SJSA1 (cell line): ENCODE results near the gene NUAK2. TPM values are rescaled to one million over a fixed set of nuclear protein-coding genes. Genes with fewer than 3 reads are reported as not detected.
"Not testable (repeated sequence)": the region's sequence is repeated elsewhere in the genome, so short reads cannot be mapped to it uniquely, and the experiment has no call there.

ENCODE experiments used
- DNase-seq, 2 experiments: peaks; one replicate each; pipeline ENCODE4 v3.0.0-alpha.2; 2015 to 2020; ENCODE audit warnings: low spot score in 2 of 2, low read depth in 1 of 2
- H3K27ac ChIP-seq: fragments of 250-450 bp; sonication (Bioruptor Pico); 2 replicates; pipeline ENCODE4 v1.5.1; 2020; ENCODE audit warnings: mild to moderate bottlenecking, moderate library complexity
- H3K27me3 ChIP-seq: fragments of 250-450 bp; sonication (Bioruptor Pico); replicated peaks from 2 replicates; pipeline ENCODE4 v1.5.1; 2020; ENCODE audit warnings: mild to moderate bottlenecking, moderate library complexity
- H3K36me3 ChIP-seq: fragments of 250-450 bp; sonication (Bioruptor Pico); 2 replicates; pipeline ENCODE4 v1.5.1; 2020; ENCODE audit warnings: mild to moderate bottlenecking
- H3K4me1 ChIP-seq: fragments of 250-450 bp; sonication (Bioruptor Pico); replicated peaks from 2 replicates; pipeline ENCODE4 v1.6.1; 2021; ENCODE audit warnings: mild to moderate bottlenecking
- H3K4me3 ChIP-seq: fragments of 250-450 bp; sonication (Bioruptor Pico); 2 replicates; pipeline ENCODE4 v1.5.1; 2020; ENCODE audit warnings: mild to moderate bottlenecking
- H3K9me3 ChIP-seq: fragments of 250-450 bp; sonication (Bioruptor Pico); replicated peaks from 2 replicates; pipeline ENCODE4 v1.5.1; 2020; ENCODE audit warnings: mild to moderate bottlenecking
- total RNA-seq: library from RNA; depleted of rRNA; stranded (reverse); fragments of >200 nt; shearing (Covaris generic); gene quantifications from 2 replicates; pipeline ENCODE4 v1.2.3, GENCODE V29; 2014

The NUAK2 gene
- total RNA-seq, 1 experiment from 2014 or later, result 5.8 TPM

DNA sequence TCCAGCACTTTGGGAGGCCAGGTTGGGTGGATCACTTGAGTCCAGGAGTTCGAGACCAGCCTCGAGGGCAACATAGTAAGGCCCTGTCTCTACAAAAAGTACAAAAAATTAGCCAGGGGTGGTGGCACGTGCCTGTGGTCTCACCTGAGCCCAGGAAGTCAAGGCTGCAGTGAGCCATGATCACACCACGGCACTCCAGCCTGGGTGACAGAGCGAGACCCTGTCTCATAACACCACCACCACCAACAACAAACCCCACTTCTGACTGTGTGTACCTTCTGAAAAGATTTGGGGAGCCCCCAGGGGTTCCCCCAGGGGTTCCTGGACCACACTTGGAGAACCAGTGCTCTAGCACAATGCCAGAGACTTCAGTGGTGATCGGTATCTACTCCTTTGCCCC lies 29.9 kb downstream of the NUAK2 start:
- no peak for DNase-seq
- Histone ChIP-seq H3K36me3 (no peaks in the 10 kb centered on the region), H3K27ac (no peak overlapping the region), H3K4me3 (no peak overlapping the region), H3K27me3 (no peaks in the 10 kb centered on the region), H3K9me3 (no peaks in the 10 kb centered on the region), H3K4me1 (peaks cover 62% of the 10 kb centered on the region)

- Histone ChIP-seq H3K9me3 (no peaks in the 10 kb centered on the region), H3K27ac (peak overlapping the region; percentile 12), H3K4me1 (peaks cover 56% of the 10 kb centered on the region), H3K4me3 (no peak overlapping the region), H3K27me3 (no peaks in the 10 kb centered on the region), H3K36me3 (no peaks in the 10 kb centered on the region)
- DNase-seq, result peak; percentile 65 to 69
These were observed 33.6 kb downstream of the NUAK2 start for GRCh38 chr1:205287767-205288559.

GRCh38 chr1:205287076-205287475 lies 34.5 kb downstream of the NUAK2 start:
- Histone ChIP-seq H3K4me1 (peaks cover 52% of the 10 kb centered on the region), H3K27me3 (no peaks in the 10 kb centered on the region), H3K36me3 (no peaks in the 10 kb centered on the region), H3K4me3 (no peak overlapping the region), H3K9me3 (no peaks in the 10 kb centered on the region), H3K27ac (no peak overlapping the region)
- DNase-seq, result no peak

DNA sequence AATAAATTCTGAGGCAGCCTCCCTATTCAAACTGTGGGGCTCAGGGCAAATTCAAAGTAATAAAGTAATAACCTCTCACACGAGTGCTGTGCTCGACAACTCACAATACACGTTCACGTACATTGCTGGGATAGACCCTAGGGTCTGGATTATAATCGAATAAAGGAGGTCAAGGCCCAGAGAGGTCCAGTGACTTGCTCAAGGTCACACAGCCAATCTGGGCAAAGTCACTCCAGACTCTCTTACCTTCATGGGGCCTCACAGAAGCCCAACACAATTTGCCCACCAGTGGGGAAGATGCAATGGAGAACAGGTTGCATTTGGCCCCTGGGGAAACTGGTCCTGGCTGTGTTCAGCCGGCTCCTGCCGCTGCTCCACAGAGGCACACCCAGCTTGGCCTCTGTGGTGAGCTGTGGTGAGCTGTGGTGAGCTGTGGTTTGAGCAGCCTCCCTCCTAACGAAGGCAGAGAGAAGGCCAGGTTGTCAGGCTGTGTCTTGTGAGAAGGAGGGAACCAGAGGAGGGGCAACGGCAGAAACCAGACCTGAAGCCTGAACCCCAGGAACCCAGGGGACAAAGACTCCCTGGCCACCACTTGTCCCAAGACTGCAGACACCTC lies 35.1 kb downstream of the NUAK2 start:
- Histone ChIP-seq H3K4me1 (peaks cover 52% of the 10 kb centered on the region), H3K9me3 (no peaks in the 10 kb centered on the region), H3K27ac (peak overlapping the region; percentile 46), H3K36me3 (no peaks in the 10 kb centered on the region), H3K4me3 (no peak overlapping the region), H3K27me3 (no peaks in the 10 kb centered on the region)
- DNase-seq, result no peak

DNA sequence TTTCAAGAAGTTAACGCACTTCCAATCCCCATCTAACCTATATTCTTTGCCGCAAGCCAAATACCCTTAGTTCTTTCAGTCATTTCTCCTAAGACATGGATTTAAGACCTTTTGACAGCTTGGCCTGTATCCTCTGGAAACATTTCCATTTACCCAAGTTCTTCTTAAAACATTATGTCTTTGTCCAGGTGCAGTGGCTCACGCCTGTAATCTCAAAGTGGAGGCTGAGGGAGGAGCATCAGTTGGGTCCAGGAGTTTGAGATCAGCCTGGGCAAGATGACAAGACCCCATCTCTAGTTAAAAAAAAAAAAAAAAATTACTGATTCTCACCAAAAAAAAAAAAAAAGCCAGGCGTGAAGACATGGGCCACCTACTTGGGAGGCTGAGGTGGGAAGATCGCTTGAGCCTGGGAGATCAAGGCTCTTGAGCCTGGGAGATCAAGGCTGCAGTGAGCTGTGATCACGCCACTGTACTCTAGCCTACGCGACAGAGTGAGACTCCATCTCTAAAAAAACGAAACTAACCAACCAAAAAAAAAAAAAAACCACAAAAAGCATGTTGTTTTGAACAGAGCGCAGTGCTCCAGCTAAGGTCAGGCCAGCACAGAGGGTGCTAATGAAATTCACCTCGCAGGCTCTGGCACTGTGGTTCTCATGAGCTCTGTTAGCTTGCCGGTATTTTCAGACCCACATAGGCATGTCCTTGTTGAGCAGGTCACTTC lies 36.0 kb downstream of the NUAK2 start:
- H3K4me1 ChIP-seq, result peaks cover 52% of the 10 kb centered on the region
- peak overlapping the region; percentile 46 for H3K27ac ChIP-seq
- H3K9me3 ChIP-seq, result no peaks in the 10 kb centered on the region
- no peaks in the 10 kb centered on the region for H3K27me3 ChIP-seq
- H3K36me3 ChIP-seq, result no peaks in the 10 kb centered on the region
- H3K4me3 ChIP-seq, result no peak overlapping the region
- DNase-seq, result peak in 1 of 2 experiments; percentile 53

DNA sequence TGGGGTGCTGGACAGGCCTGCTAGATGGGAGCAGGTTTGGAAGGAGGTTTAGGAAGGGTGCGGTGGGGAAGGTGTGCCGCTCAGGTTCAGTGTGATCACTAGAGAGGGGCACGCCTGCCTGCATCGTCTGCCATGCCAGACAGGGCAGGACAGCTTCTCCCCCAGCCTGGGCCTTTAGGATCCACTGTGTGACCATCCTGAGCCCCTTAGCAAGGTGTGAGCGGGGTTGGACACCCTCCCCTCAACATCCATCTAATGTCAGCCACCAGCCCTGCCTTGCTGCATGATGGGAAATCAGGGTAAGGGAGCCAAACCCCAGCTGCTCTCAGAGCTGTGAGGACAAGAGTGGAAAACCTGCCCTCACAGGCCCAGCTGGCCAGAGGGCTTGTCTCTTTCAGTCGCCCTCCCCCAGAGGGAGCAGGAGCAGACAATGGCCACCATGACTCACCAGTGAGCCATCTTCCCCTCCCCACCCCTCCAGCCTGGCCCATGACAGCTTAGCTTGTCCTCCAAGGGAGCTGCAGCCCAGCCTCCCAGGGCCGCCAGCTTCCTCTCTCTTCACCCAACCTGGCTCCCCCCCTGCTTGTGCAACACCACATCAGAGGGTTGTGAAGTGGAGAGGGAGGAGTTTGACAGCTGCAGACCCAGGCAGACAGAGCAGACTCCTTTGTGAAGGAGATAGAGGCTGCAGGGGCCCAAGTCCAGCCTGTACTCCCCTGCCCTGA lies 37.0 kb downstream of the NUAK2 start:
- DNase-seq, result peak; percentile 99 to 100
- H3K4me3 ChIP-seq, result no peak overlapping the region
- no peaks in the 10 kb centered on the region for H3K36me3 ChIP-seq
- peaks cover 52% of the 10 kb centered on the region for H3K4me1 ChIP-seq
- H3K27ac ChIP-seq, result peak overlapping the region; percentile 59
- H3K27me3 ChIP-seq, result no peaks in the 10 kb centered on the region
- no peaks in the 10 kb centered on the region for H3K9me3 ChIP-seq

DNA sequence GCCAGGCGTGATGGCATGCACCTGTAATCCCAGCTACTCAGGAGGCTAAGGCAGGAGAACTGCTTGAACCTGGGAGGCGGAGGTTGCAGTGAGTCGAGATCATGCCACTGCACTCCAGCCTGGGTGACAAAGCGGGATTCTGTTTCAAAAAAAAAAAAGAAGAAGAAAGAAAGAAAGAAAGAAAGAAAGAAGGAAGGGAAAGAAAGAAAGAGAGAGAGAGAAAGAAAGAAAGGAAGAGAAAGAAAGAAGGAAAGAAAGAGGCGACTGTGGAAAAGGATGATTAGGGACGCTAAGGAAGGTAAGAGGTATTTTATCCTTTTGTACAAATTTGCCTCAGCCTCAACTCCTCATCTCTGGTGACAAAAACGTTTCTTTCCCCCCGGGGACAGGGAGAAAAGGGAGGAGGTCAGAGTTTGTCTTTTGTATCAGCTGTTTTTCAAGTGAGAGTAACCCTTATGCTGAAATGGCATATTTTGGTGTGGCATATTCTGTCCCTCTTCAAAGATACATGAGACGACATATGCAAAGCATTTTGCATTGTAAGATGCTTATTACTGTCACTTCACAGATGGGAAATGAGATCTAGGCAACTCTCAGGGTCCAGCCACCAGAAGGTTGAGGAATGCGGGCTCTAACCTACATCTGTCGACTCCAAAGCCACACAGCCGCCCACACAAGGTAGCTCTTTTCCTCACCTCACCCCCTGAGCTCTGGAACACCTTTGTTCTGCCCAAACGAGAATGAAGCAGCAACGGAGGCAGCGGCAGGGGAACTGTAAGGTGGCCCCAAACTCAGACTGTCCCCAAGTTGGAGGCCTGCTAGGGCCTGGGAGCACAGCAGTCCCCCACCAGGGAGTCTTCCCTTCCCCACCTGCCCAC lies 38.0 kb downstream of the NUAK2 start:
- no peaks in the 10 kb centered on the region for H3K36me3 ChIP-seq
- H3K4me3 ChIP-seq, result no peak overlapping the region
- no peaks in the 10 kb centered on the region for H3K27me3 ChIP-seq
- no peaks in the 10 kb centered on the region; the same call in 1 of the 2 replicates for H3K9me3 ChIP-seq
- H3K27ac ChIP-seq, result peak overlapping the region; percentile 59
- peaks cover 50% of the 10 kb centered on the region for H3K4me1 ChIP-seq
- DNase-seq, result no peak

- not testable (repeated sequence) for H3K36me3 ChIP-seq, H3K27ac ChIP-seq, H3K4me3 ChIP-seq, DNase-seq, H3K9me3 ChIP-seq, H3K27me3 ChIP-seq
- peaks cover 23% of the 10 kb centered on the region for H3K4me1 ChIP-seq
These were observed 40.7 kb downstream of the NUAK2 start for GRCh38 chr1:205280666-205281395.

GRCh38 chr1:205279986-205280385 lies 41.6 kb downstream of the NUAK2 start:
- no peak for DNase-seq
- Histone ChIP-seq H3K27ac (no peak overlapping the region), H3K9me3 (no peaks in the 10 kb centered on the region; the same call in 1 of the 2 replicates), H3K4me3 (no peak overlapping the region), H3K36me3 (no peaks in the 10 kb centered on the region), H3K27me3 (no peaks in the 10 kb centered on the region), H3K4me1 (peaks cover 15% of the 10 kb centered on the region)

DNA sequence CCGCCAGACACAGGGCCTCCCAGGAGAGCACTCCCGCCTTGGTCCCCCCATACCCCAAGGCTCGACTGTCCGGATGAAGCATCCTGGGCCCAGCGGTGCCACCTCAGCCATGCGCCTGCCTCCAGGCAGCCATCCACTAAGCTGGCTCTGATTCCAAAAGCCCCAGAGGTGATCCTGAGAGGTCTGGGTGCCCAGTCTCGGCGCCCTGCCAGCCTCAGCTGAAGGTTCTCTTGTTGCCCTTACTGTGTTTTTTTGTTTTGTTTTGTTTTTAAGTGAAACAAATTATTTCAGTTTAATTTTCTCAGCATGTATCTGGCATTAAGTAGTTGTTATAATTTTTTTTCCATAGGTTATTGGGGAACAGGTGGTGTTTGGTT lies 44.9 kb downstream of the NUAK2 start:
- H3K27ac ChIP-seq, result no peak overlapping the region
- no peak for DNase-seq
- no peaks in the 10 kb centered on the region for H3K27me3 ChIP-seq
- no peaks in the 10 kb centered on the region; the same call in 1 of the 2 replicates for H3K9me3 ChIP-seq
- H3K4me1 ChIP-seq, result no peaks in the 10 kb centered on the region
- no peak overlapping the region for H3K4me3 ChIP-seq
- H3K36me3 ChIP-seq, result no peaks in the 10 kb centered on the region; the same call in 1 of the 2 replicates

DNA sequence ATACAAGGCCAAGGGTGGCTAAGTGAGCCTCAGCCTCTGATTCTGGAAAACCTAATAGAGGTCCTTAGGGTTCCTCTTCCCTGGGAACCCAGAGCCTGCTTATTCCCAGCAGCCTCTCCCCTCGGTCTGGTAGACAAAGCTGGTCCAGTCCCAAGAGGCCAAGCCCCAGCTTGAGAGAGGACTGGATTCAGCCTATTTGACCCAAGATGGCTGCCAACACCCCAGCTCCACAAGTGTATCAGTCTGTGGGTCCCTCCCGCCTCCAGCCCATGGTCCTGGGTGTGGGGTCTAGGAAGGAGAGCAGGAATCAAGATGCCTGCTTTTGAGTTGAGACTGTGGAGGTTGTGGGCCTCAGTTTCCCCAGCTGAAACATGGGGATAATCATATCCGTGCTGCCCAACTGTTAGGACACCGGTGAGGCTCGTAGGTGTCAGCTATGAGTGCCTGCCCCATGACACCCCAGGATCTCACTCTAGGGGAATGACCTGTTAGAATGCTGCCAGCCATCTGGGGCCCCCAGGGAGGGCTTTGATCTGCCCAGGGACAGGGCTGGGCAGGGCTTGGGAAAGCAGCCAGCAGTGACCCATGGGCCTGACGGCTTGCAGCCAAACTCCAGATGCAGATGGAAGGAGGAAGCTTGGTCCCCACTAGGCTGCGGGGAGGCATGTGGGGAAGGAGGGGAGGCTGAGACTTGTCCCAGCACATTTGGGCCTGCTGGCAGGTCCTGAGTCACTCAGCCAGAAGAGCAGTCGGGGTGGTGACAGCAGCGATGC lies 45.4 kb downstream of the NUAK2 start:
- H3K4me1 ChIP-seq, result peaks cover 3% of the 10 kb centered on the region
- no peak overlapping the region for H3K4me3 ChIP-seq
- H3K36me3 ChIP-seq, result no peaks in the 10 kb centered on the region; the same call in 1 of the 2 replicates
- no peak overlapping the region for H3K27ac ChIP-seq
- H3K9me3 ChIP-seq, result no peaks in the 10 kb centered on the region; the same call in 1 of the 2 replicates
- no peaks in the 10 kb centered on the region for H3K27me3 ChIP-seq
- no peak for DNase-seq

DNA sequence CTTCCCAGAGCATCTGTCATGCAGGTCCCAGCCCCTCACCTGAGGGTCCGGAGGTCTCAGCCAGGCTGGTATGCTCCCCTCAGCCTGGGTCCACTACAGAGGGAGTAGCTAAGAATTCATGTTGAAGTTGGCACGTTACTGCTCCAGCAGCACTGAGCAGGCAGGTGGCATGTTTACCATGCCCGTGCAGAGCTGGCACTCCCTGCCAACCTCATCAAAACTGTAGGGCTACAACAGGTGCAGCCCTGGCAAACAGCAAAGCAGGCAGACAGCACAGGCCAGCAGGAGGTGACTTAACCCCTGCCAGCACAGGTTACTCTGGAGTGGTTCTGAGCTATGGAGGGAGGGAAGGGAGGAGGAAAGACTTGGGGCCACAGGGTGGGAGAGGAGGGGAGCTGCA lies 46.4 kb downstream of the NUAK2 start:
- Histone ChIP-seq H3K27me3 (no peaks in the 10 kb centered on the region), H3K4me1 (peaks cover 12% of the 10 kb centered on the region), H3K4me3 (no peak overlapping the region), H3K27ac (no peak overlapping the region), H3K36me3 (no peaks in the 10 kb centered on the region; the same call in 1 of the 2 replicates), H3K9me3 (no peaks in the 10 kb centered on the region; the same call in 1 of the 2 replicates)
- DNase-seq, result no peak
